ENCODE data around the gene TEX2.

DNA sequence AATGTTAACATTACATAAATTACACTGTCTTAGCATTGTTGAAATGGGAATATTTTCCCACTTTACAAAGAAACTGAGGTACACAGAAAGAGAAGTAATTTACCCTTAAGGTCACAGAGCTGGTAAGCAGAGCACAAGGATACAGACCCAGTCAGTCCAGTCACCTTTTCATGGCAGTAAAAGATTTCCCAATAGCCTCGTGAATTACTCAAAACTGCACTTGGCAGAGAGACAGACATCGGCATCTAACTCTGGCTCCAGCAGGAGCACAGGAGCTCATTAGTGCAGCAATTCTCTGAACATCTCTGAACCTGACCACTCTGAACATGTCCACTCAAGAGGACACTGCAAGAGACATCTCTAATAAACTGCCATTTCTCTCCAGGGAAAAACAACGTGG is 3.1 kb downstream of the TEX2 start:
- no peak for TF ChIP-seq EZH2phosphoT487 (IDR thresholded peaks at IDR 0.05; ENCODE audit: insufficient read depth, low read depth)
- TF ChIP-seq EZH2 (IDR thresholded peaks at IDR 0.05; ENCODE audit: insufficient read depth, poor library complexity, severe bottlenecking): no peak

Data from GM23248 (cell line).